Sigmoid colon (tissue), 7 donors: Measurements from ENCODE around the gene FAN1. TPM values are rescaled to one million over a fixed set of nuclear protein-coding genes. Genes with fewer than 3 reads are reported as not detected.

Experiments used
- DNase-seq: peaks from one replicate; pipeline ENCODE4 v3.0.0-alpha.2; 2019
- H3K27ac ChIP-seq, 4 donors: fragments of 200-600 bp; sonication (generic); one replicate each; pipeline ENCODE4 v1.5.1; 2016 to 2019; ENCODE audit warnings: mild to moderate bottlenecking in 1 of 4
- H3K27me3 ChIP-seq, 3 donors: fragments of 200-600 bp; sonication (generic); one replicate each; pipeline ENCODE4 v1.5.1; 2019; ENCODE audit warnings: mild to moderate bottlenecking in 1 of 3
- H3K36me3 ChIP-seq, 4 donors: fragments of 200-600 bp; sonication (generic); one replicate each; pipeline ENCODE4 v1.5.1; 2016 to 2019
- H3K4me1 ChIP-seq, 4 donors: fragments of 200-600 bp; sonication (generic); one replicate each; pipeline ENCODE4 v1.5.1; 2017 to 2019
- H3K4me3 ChIP-seq, 4 donors: fragments of 200-600 bp; sonication (generic); one replicate each; pipeline ENCODE4 v1.5.1; 2017 to 2019; ENCODE audit warnings: mild to moderate bottlenecking in 2 of 4, moderate library complexity in 1 of 4
- H3K9me3 ChIP-seq, 4 donors: fragments of 200-600 bp in 3 of 4; sonication (generic) in 3 of 4; one replicate each; pipeline versions ENCODE4 v1.5.1 to v1.6.1; 2013 to 2019
- EP300 ChIP-seq, 4 donors: sonication (generic); formaldehyde crosslinking; IDR thresholded peaks; one replicate each; pipeline ENCODE4 v1.6.1; 2017; ENCODE audit warnings: antibody characterized with exemption in 4 of 4
- POLR2A ChIP-seq, 2 donors: fragments of 450-650 bp; IDR thresholded peaks; one replicate each; pipeline ENCODE4 v1.6.1; 2016; ENCODE audit warnings: antibody characterized with exemption in 2 of 2, mild to moderate bottlenecking in 2 of 2, moderate library complexity in 2 of 2
- POLR2AphosphoS5 ChIP-seq, 4 donors: sonication (generic); formaldehyde crosslinking; IDR thresholded peaks; one replicate each; pipeline ENCODE4 v1.6.1; 2017; ENCODE audit warnings: antibody characterized with exemption in 4 of 4
- WGBS, 2 donors: extraction: QIAGEN DNeasy Blood & Tissue Kit; methylation state at CpG; one replicate each; pipeline ENCODE4 v1.1.7; 2013; 5-methylcytosine and 5-hydroxymethylcytosine counted together
- intact Hi-C: fragments of 100-400 bp; cut with DNase I; formaldehyde crosslinking; loops from one replicate; pipeline ENCODE4 v1.15.1; 2023
- polyA plus RNA-seq, 3 donors: library from polyadenylated mRNA; stranded (reverse); fragments of 200-250 nt; gene quantifications; one replicate each; pipeline ENCODE4 v1.2.3, GENCODE V29; 2013
- small RNA-seq, 3 donors: library from RNA; depleted of rRNA; stranded (forward); fragments of <200 nt; gene quantifications; one replicate each; pipeline ENCODE3, GENCODE V24; 2016
- total RNA-seq, 4 donors: library from RNA; depleted of rRNA; stranded (reverse); fragments of >200 nt; gene quantifications; one replicate each; pipeline ENCODE4 v1.1.0, GENCODE V29; 2016
- TF ChIP-seq, protein P1 (sequence below), 4 experiments: fragments of 450-650 bp in 3 of 4; fragments of 200-600 bp in 1 of 4; IDR thresholded peaks; one replicate each; pipeline ENCODE4 v1.5.1; 2016 to 2019; ENCODE audit warnings: antibody characterized with exemption in 4 of 4, mild to moderate bottlenecking in 3 of 4, moderate library complexity in 2 of 4
- donor health status: healthy with polysubstance abuse.
- donor health status: Bipolar disorder and iron deficiency.
- donor health status: healthy.

FAN1 gene
- total and polyA plus RNA-seq, 7 donors, result 3.6 to 20.8 (median 17.8) TPM

DNA sequence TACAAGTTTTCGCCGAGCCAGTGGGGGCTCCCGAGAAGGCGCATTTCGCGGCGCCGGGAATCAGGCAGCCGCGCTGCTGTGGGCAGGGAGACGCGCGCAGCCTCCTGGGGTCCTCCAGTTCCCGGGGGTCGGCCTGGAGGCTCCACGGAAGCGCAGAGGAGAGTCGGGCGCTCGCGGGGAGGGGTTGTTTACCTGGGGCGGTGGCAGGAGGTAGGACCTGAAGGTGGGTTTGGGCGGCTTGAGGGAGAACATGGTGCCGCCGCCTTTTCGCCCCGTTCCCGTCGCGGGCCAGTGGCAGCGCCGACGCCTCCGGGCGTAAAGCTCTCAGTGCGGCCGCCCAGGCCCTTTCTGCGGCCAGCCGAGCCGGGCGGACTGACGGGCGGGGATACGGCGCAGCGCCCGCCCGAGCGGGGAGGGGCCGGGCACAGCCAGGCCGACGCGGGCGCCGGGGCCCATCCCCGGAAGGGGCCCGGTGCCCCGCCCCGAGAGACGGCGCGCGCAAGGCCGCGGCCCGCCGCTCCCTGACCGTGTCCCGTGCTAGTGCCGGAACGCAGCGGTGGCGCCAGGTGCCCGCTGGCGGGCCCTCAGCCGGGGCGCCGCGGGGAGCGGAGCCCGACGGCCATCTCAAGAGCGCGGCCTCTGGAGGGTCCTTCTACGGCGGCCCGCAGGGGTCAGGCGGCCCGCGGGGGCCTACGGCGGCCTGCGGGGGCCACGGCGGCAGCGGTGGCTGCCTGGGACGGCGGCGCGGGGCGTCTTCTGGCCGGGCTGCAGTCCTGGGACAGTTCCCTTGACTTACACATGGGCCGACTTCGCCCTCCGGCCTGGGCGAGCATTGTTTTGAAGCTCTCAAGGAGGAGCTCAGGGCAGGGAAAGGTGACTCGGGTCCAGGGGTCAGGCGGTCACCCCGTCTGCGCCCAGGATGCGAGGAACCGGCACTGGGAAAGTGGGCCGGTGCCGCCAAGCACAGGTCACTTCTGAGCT lies 87.8 kb downstream of the FAN1 start, which contains the start of gene MTMR10:
MTMR10 (minus strand) TSS at position 374 of the 981 bp plus-strand sequence; CDS start at position 252, 122 bp downstream.
- no peaks in the 10 kb centered on the region for H3K9me3 ChIP-seq
- intact Hi-C loops, result loop anchor here (2.0 to 5.0 kb wide), 6 partner anchors 76 to 496 kb away; partner anchors contain the start of genes FAN1 and KLF13
- H3K27ac ChIP-seq, result peak within 1 kb of the TSS; percentile 92 to 96 (median 94)
- TF ChIP-seq, protein P1, sequence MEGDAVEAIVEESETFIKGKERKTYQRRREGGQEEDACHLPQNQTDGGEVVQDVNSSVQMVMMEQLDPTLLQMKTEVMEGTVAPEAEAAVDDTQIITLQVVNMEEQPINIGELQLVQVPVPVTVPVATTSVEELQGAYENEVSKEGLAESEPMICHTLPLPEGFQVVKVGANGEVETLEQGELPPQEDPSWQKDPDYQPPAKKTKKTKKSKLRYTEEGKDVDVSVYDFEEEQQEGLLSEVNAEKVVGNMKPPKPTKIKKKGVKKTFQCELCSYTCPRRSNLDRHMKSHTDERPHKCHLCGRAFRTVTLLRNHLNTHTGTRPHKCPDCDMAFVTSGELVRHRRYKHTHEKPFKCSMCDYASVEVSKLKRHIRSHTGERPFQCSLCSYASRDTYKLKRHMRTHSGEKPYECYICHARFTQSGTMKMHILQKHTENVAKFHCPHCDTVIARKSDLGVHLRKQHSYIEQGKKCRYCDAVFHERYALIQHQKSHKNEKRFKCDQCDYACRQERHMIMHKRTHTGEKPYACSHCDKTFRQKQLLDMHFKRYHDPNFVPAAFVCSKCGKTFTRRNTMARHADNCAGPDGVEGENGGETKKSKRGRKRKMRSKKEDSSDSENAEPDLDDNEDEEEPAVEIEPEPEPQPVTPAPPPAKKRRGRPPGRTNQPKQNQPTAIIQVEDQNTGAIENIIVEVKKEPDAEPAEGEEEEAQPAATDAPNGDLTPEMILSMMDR (IDR thresholded peaks at IDR 0.05), result no peak
- TF ChIP-seq POLR2AphosphoS5 (IDR thresholded peaks at IDR 0.05) (peak; percentile 20 to 81 (median 63)), EP300 (IDR thresholded peaks at IDR 0.05) (no peak), POLR2A (IDR thresholded peaks at IDR 0.05) (peak; percentile 17 to 60)
- DNase-seq, result peak; percentile 79
- H3K36me3 ChIP-seq, result peaks cover 0 to 10% (median 0%) of the 10 kb centered on the region in 4 donors
- H3K4me1 ChIP-seq, result peaks cover 0 to 39% (median 30%) of the 10 kb centered on the region in 4 donors
- peak within 1 kb of the TSS; percentile 78 to 97 (median 93) for H3K4me3 ChIP-seq
- 1% methylated on average over 114 of the region's 114 CpGs for WGBS, 2 donors
- H3K27me3 ChIP-seq, result no peaks in the 10 kb centered on the region

DNA sequence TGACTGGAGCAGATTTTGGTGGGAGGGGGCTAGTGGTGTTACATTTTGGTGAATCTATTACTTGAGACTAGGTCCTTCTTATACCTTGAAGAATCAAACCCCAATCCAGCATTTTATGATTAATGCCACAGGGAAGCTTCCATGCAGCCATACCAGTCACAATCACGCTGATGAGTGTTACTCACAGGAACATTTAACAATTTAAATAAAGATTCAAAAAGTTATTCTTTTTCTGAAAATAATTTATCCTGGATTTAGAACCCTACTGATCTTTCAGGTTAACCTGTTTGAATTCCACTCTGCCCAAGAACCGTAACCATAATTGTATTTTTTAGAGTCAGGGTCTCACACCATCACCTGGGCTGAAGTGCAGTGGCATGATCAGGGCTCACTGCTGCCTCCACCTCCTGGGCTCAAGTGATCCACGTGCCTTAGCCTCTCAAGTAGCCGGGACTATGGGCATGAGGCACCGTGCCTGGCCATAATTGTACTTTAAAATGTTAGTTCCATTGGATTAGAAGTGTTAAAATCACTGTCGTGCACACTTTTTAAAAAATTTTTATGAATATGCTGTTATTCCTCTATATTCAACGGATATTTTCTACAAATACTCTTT lies 88.6 kb downstream of the FAN1 start:
- Histone ChIP-seq H3K4me1 (peaks cover 0 to 35% (median 30%) of the 10 kb centered on the region in 4 donors), H3K27ac (peak overlapping the region; percentile 92 to 96 (median 94)), H3K27me3 (no peaks in the 10 kb centered on the region), H3K36me3 (peaks cover 0 to 2% (median 0%) of the 10 kb centered on the region in 4 donors), H3K4me3 (peak overlapping the region; percentile 78 to 97 (median 93)), H3K9me3 (no peaks in the 10 kb centered on the region)
- intact Hi-C loops, result loop anchor here (5.0 kb wide), 5 partner anchors 75 to 495 kb away; partner anchors contain the start of gene KLF13
- DNase-seq, result no peak
- 46 to 77% methylated on average over 7 of the region's 7 CpGs for WGBS, 2 donors
- TF ChIP-seq POLR2A (IDR thresholded peaks at IDR 0.05) (no peak), POLR2AphosphoS5 (IDR thresholded peaks at IDR 0.05) (no peak)
- TF ChIP-seq, protein P1 (IDR thresholded peaks at IDR 0.05), result no peak

Small RNA genes within 50 kb of the gene (small RNA-seq; reads per million reads assigned to genes)
- 0 reads per million in 3 donors for gene RNU6-466P

Other genes with a start within 250 kb of the FAN1 start
- 10 to 100 TPM; 24.3 to 31.0 (median 27.9) TPM for gene MTMR10, start 87.7 kb downstream of the FAN1 start, total RNA-seq
- gene MTMR10, start 87.7 kb downstream of the FAN1 start, polyA plus RNA-seq, result 10 to 100 TPM; 11.4 to 12.7 (median 11.7) TPM
- not detected for gene TRPM1, start 197.8 kb downstream of the FAN1 start, total RNA-seq
- gene TRPM1, start 197.8 kb downstream of the FAN1 start, polyA plus RNA-seq, result under 1 TPM in 1 of 3 donors, not detected in 2; 0.12 TPM